HCT116 (cell line): ENCODE results near the gene ATAD3A. TPM values are rescaled to one million over a fixed set of nuclear protein-coding genes. Genes with fewer than 3 reads are reported as not detected.

Experiments
- ATAC-seq: fragments of 200-7000 bp; cut with Tn5 transposase; 2 replicates; pipeline ENCODE4 v1.9.1; 2020; ENCODE audit warnings: mild to moderate bottlenecking, moderate library complexity
- BruUV-seq: library from RNA; stranded (reverse); fragments of 400-500 nt; replicated peaks from 2 replicates; lab custom pipeline; 2021; lab: Mats Ljungman, UMichigan
- CTCF ChIA-PET: fragments of 300-600 bp; sonication (Branson Sonifier 250); formaldehyde crosslinking; loops from one replicate; lab custom pipeline; 2021; ENCODE audit warnings: antibody characterized with exemption; lab: Charles Lee
- POLR2A ChIA-PET: fragments of 300-600, 350-600 bp; sonication (Branson Sonifier 250); formaldehyde crosslinking; loops from one replicate; lab custom pipeline; 2021; ENCODE audit warnings: antibody characterized with exemption; lab: Charles Lee
- RAD21 ChIA-PET, 2 experiments: fragments of 300-600 bp; sonication (Branson Sonifier 250); formaldehyde crosslinking; loops; one replicate each; lab custom pipeline; 2023; ENCODE audit warnings: low total read pairs in 2 of 2; ENCODE audit not compliant: uncharacterized antibody in 2 of 2, unreplicated experiment in 2 of 2, low non-redundant PET in 1 of 2; lab: Charles Lee
- DNase-seq: peaks from one replicate; pipeline ENCODE4 v3.0.0-alpha.2; 2010; ENCODE audit warnings: low read depth, low spot score
- H2AFZ ChIP-seq: fragments of 200-600 bp; shearing (Covaris generic), sonication (generic); 2 replicates; pipeline ENCODE4 v1.6.1; 2017; ENCODE audit warnings: low read depth, mixed run types, mixed read lengths, antibody characterized with exemption, low read length; ENCODE audit not compliant: poor library complexity, severe bottlenecking
- H3K27ac ChIP-seq: 2 replicates; pipeline ENCODE4 v1.5.1; 2012; ENCODE audit warnings: low read depth, low read length
- H3K27me3 ChIP-seq: fragments of 200-600 bp; sonication (generic); 2 replicates; pipeline ENCODE4 v1.6.1; 2016; ENCODE audit warnings: mixed run types, low read length, mixed read lengths; ENCODE audit not compliant: insufficient read depth
- H3K36me3 ChIP-seq, 2 experiments: fragments of 200-500 bp in 1 of 2; fragments of 200-600 bp in 1 of 2; sonication (Bioruptor generic) in 1 of 2; sonication (generic) in 1 of 2; 2 replicates each; pipeline versions ENCODE4 v1.5.1 to v1.6.1; 2014 to 2016; ENCODE audit warnings: low read length in 2 of 2, inconsistent platforms in 1 of 2, mixed read lengths in 1 of 2, mixed run types in 1 of 2; ENCODE audit not compliant: insufficient read depth in 2 of 2, control insufficient read depth in 1 of 2
- H3K4me1 ChIP-seq, 2 experiments: fragments of 200-600 bp in 1 of 2; sonication (generic) in 1 of 2; 2 replicates each; pipeline versions ENCODE4 v1.5.1 to v1.6.1; 2012 to 2017; ENCODE audit warnings: low read length in 2 of 2, inconsistent platforms in 1 of 2, mild to moderate bottlenecking in 1 of 2, mixed read lengths in 1 of 2, mixed run types in 1 of 2, moderate library complexity in 1 of 2; ENCODE audit not compliant: insufficient read depth in 2 of 2, control insufficient read depth in 1 of 2
- H3K4me2 ChIP-seq: fragments of 200-600 bp; sonication (generic); 2 replicates; pipeline ENCODE4 v1.6.1; 2017; ENCODE audit warnings: mixed run types, low read length, mixed read lengths
- H3K4me3 ChIP-seq, 2 experiments: fragments of 200-600 bp in 1 of 2; sonication (generic) in 1 of 2; replicated peaks in 1 of 2; 2 replicates each; pipeline ENCODE4 v1.5.1; 2011 to 2016; ENCODE audit warnings: low read length in 2 of 2, control low read depth in 1 of 2, low read depth in 1 of 2, mild to moderate bottlenecking in 1 of 2, mixed read lengths in 1 of 2, mixed run types in 1 of 2
- H3K79me2 ChIP-seq: fragments of 200-600 bp; sonication (generic); 2 replicates; pipeline ENCODE4 v1.6.1; 2017; ENCODE audit warnings: mild to moderate bottlenecking, mixed run types, low read length, moderate library complexity, mixed read lengths; ENCODE audit not compliant: insufficient read depth
- H3K9ac ChIP-seq: fragments of 200-600 bp; sonication (generic); 2 replicates; pipeline ENCODE4 v1.6.1; 2016; ENCODE audit warnings: low read length, mixed read lengths
- H3K9me2 ChIP-seq: fragments of 200-600 bp; sonication (generic), shearing (Covaris generic); 2 replicates; pipeline ENCODE4 v1.6.1; 2017; ENCODE audit warnings: mixed run types, mild to moderate bottlenecking, moderate library complexity; ENCODE audit not compliant: insufficient read depth
- H3K9me3 ChIP-seq, 2 experiments: fragments of 200-500 bp in 1 of 2; fragments of 200-600 bp in 1 of 2; sonication (Bioruptor generic) in 1 of 2; sonication (generic) in 1 of 2; 2 replicates each; pipeline ENCODE4 v1.6.1; 2014 to 2017; ENCODE audit warnings: low read length in 2 of 2, mixed read lengths in 2 of 2, inconsistent platforms in 1 of 2, low read depth in 1 of 2, mild to moderate bottlenecking in 1 of 2, mixed run types in 1 of 2, moderate library complexity in 1 of 2; ENCODE audit not compliant: control insufficient read depth in 1 of 2, insufficient read depth in 1 of 2
- H4K20me1 ChIP-seq: fragments of 200-600 bp; sonication (generic), shearing (Covaris generic); 2 replicates; pipeline ENCODE4 v1.6.1; 2017; ENCODE audit warnings: mixed run types, mild to moderate bottlenecking, moderate library complexity; ENCODE audit not compliant: insufficient read depth
- ATF3 ChIP-seq: IDR thresholded peaks from 2 replicates; pipeline ENCODE4 v1.6.1; 2012
- CBX3 ChIP-seq: IDR thresholded peaks from 2 replicates; pipeline ENCODE4 v1.6.1; 2012; ENCODE audit warnings: low read depth
- CEBPB ChIP-seq: IDR thresholded peaks from 2 replicates; pipeline ENCODE4 v1.6.1; 2012; ENCODE audit warnings: low read depth
- CTCF ChIP-seq, 3 experiments: fragments of 200-600 bp in 1 of 3; sonication (generic) in 1 of 3; IDR thresholded peaks in 2 of 3; conservative IDR thresholded peaks in 1 of 3; 2 replicates each; pipeline ENCODE4 v1.5.1; 2012 to 2017; ENCODE audit warnings: low read depth in 2 of 3, low read length in 2 of 3, antibody characterized with exemption in 1 of 3, borderline replicate concordance in 1 of 3, control low read depth in 1 of 3, mild to moderate bottlenecking in 1 of 3, mixed read lengths in 1 of 3, mixed run types in 1 of 3, moderate library complexity in 1 of 3; ENCODE audit not compliant: insufficient read depth in 1 of 3
- FOSL1 ChIP-seq: IDR thresholded peaks from 2 replicates; pipeline ENCODE4 v1.6.1; 2012; ENCODE audit warnings: low read depth
- JUND ChIP-seq: IDR thresholded peaks from 2 replicates; pipeline ENCODE4 v1.6.1; 2012
- MAX ChIP-seq: IDR thresholded peaks from 2 replicates; pipeline ENCODE4 v1.6.1; 2012
- POLR2A ChIP-seq: IDR thresholded peaks from 2 replicates; pipeline ENCODE4 v1.7.0; 2011; ENCODE audit warnings: borderline replicate concordance; ENCODE audit not compliant: insufficient read depth, insufficient read length; ENCODE audit errors: extremely low read depth
- REST ChIP-seq: IDR thresholded peaks from 2 replicates; pipeline ENCODE4 v1.6.1; 2012; ENCODE audit warnings: low read depth
- ZBTB33 ChIP-seq: IDR thresholded peaks from 2 replicates; pipeline ENCODE4 v1.6.1; 2011; ENCODE audit warnings: mild to moderate bottlenecking, low read length, moderate library complexity; ENCODE audit not compliant: insufficient replicate concordance; ENCODE audit errors: extremely low read depth
- intact Hi-C: fragments of 100-400 bp; cut with micrococcal nuclease; formaldehyde crosslinking; loops from 2 replicates; pipeline ENCODE4 v1.10.0; 2022
- total RNA-seq: library from RNA; stranded (reverse); gene quantifications from one replicate; pipeline ENCODE4 v1.2.1, GENCODE V29; 2021; ENCODE audit not compliant: unreplicated experiment

ATAD3A gene
- total RNA-seq, 1 experiment from 2014 or later = 92.3 TPM

- H4K20me1 ChIP-seq = no peaks in the 10 kb centered on the region
- H3K36me3 ChIP-seq = peaks cover 11 to 60% of the 10 kb centered on the region in 2 experiments; a peak in 3 of 4 replicates
- RAD21 ChIA-PET = no interaction called here
- no peak overlapping the region for H3K4me2 ChIP-seq
- no peaks in the 10 kb centered on the region; a peak in 1 of 4 replicates for H3K9me3 ChIP-seq
- H3K27me3 ChIP-seq = no peaks in the 10 kb centered on the region
- POLR2A ChIA-PET = no interaction called here
- no peaks in the 10 kb centered on the region for H3K4me1 ChIP-seq
- no peak for TF ChIP-seq MAX
- TF ChIP-seq ATF3 = no peak
- TF ChIP-seq CBX3 = no peak
- no peak for TF ChIP-seq ZBTB33
- TF ChIP-seq CEBPB = no peak
- BruUV-seq = no TSS peak
- H3K79me2 ChIP-seq = peaks cover 13% of the 10 kb centered on the region; the same call in 1 of the 2 replicates
- H2AFZ ChIP-seq = no peak overlapping the region
- no peak for DNase-seq
- no peak overlapping the region for H3K4me3 ChIP-seq
- H3K27ac ChIP-seq = no peak overlapping the region
- no peak for ATAC-seq
- CTCF ChIA-PET = no interaction called here
- no peaks in the 10 kb centered on the region for H3K9me2 ChIP-seq
- H3K9ac ChIP-seq = no peak overlapping the region
- intact Hi-C loops = no loop called here
Measured at GRCh38 chr1:1489231-1489630, 22.7 kb upstream of the ATAD3A start.

- Histone ChIP-seq H3K4me2 (no peak overlapping the region), H3K79me2 (peaks cover 11% of the 10 kb centered on the region; the same call in 1 of the 2 replicates), H3K27me3 (no peaks in the 10 kb centered on the region), H3K4me1 (no peaks in the 10 kb centered on the region), H3K9me3 (no peaks in the 10 kb centered on the region; a peak in 1 of 4 replicates), H4K20me1 (no peaks in the 10 kb centered on the region), H2AFZ (no peak overlapping the region), H3K27ac (no peak overlapping the region), H3K9ac (no peak overlapping the region), H3K36me3 (peaks cover 11 to 60% of the 10 kb centered on the region in 2 experiments; a peak in 3 of 4 replicates)
- DNase-seq (no peak), ATAC-seq (no peak)
- POLR2A ChIA-PET = no interaction called here
- intact Hi-C loops = no loop called here
- CTCF ChIA-PET = no interaction called here
- TF ChIP-seq POLR2A (no peak), REST (no peak), JUND (no peak), FOSL1 (no peak), CTCF (IDR thresholded peaks at IDR 0.05 in 2 of 3, conservative IDR thresholded peaks at IDR 0.05 in 1 of 3; ENCODE audit: borderline replicate concordance in 1 of 3, insufficient read depth in 1 of 3, low read depth in 2 of 3, low read length in 2 of 3) (no peak)
- TF ChIP-seq, all 23 proteins: peak for 0
- no TSS peak for BruUV-seq
- RAD21 ChIA-PET = no interaction called here
- no peaks in the 10 kb centered on the region for H3K9me2 ChIP-seq
- no peak overlapping the region for H3K4me3 ChIP-seq
Measured at GRCh38 chr1:1489861-1490260, 22.1 kb upstream of the ATAD3A start.
